Thoracic aorta (tissue), 2 donors: ENCODE results near the gene SMNDC1. TPM values are rescaled to one million over a fixed set of nuclear protein-coding genes. Genes with fewer than 3 reads are reported as not detected.

Experiments
- ATAC-seq: fragments of 150-250 bp; one replicate; pipeline ENCODE4 v1.8.0; 2017; ENCODE audit warnings: low read depth; ENCODE audit not compliant: insufficient number of reproducible peaks, low FRiP score
- DNase-seq: peaks from one replicate; pipeline ENCODE4 v3.0.0-alpha.2; 2020; ENCODE audit warnings: low spot score
- H3K27ac ChIP-seq, 2 donors: fragments of 200-600 bp; sonication (generic); 1 replicate in 1 of 2; 2 replicates in 1 of 2; pipeline ENCODE4 v1.5.1; 2016; ENCODE audit warnings: mild to moderate bottlenecking in 2 of 2, moderate library complexity in 2 of 2
- H3K27me3 ChIP-seq: fragments of 200-600 bp; sonication (generic); replicated peaks from 2 replicates; pipeline ENCODE4 v1.6.0; 2016; ENCODE audit warnings: mild to moderate bottlenecking; ENCODE audit not compliant: insufficient read depth
- H3K36me3 ChIP-seq: fragments of 200-600 bp; sonication (generic); one replicate; pipeline ENCODE4 v1.5.1; 2016
- H3K4me1 ChIP-seq, 2 donors: fragments of 200-600 bp; sonication (generic); 1 replicate in 1 of 2; 2 replicates in 1 of 2; pipeline versions ENCODE4 v1.5.1 to v1.6.0; 2016; ENCODE audit warnings: low read depth in 2 of 2, mild to moderate bottlenecking in 1 of 2; ENCODE audit not compliant: control insufficient read depth in 1 of 2
- H3K4me3 ChIP-seq: fragments of 200-600 bp; sonication (generic); 2 replicates; pipeline ENCODE4 v1.5.1; 2016; ENCODE audit warnings: mild to moderate bottlenecking
- H3K9me3 ChIP-seq: fragments of 200-600 bp; sonication (generic); 2 replicates; pipeline ENCODE4 v1.5.1; 2016
- CTCF ChIP-seq: fragments of 200-600 bp; sonication (generic); IDR thresholded peaks from one replicate; pipeline ENCODE4 v1.5.1; 2019; ENCODE audit warnings: antibody characterized with exemption
- total RNA-seq, 2 donors: library from RNA; depleted of rRNA; stranded (reverse); fragments of >200 nt; gene quantifications; one replicate each; pipeline versions ENCODE4 v1.1.0 to v1.2.3, GENCODE V29; 2016

Gene SMNDC1
- total RNA-seq, 2 donors from 2014 or later, result 7.2 to 18.6 TPM

GRCh38 chr10:110312206-110312605, 7.5 kb upstream of the SMNDC1 start:
- no peaks in the 10 kb centered on the region for H3K36me3 ChIP-seq
- ATAC-seq, result no peak
- no peak for TF ChIP-seq CTCF
- no peaks in the 10 kb centered on the region for H3K4me1 ChIP-seq
- H3K4me3 ChIP-seq, result no peak overlapping the region
- H3K27ac ChIP-seq, result no peak overlapping the region
- no peaks in the 10 kb centered on the region for H3K27me3 ChIP-seq
- DNase-seq, result no peak
- no peaks in the 10 kb centered on the region for H3K9me3 ChIP-seq

GRCh38 chr10:110311357-110311949, 6.7 kb upstream of the SMNDC1 start:
- no peaks in the 10 kb centered on the region for H3K4me1 ChIP-seq
- ATAC-seq, result no peak
- no peak for DNase-seq
- peak; percentile 41 for TF ChIP-seq CTCF
- no peak overlapping the region for H3K27ac ChIP-seq
- no peaks in the 10 kb centered on the region for H3K27me3 ChIP-seq
- H3K36me3 ChIP-seq, result no peaks in the 10 kb centered on the region
- H3K4me3 ChIP-seq, result no peak overlapping the region
- H3K9me3 ChIP-seq, result no peaks in the 10 kb centered on the region

GRCh38 chr10:110310741-110311140, 6.0 kb upstream of the SMNDC1 start:
- ATAC-seq (no peak), DNase-seq (no peak)
- no peak for TF ChIP-seq CTCF
- no peak overlapping the region for H3K4me3 ChIP-seq
- H3K27me3 ChIP-seq, result no peaks in the 10 kb centered on the region
- H3K4me1 ChIP-seq, result peaks cover 0 to 3% of the 10 kb centered on the region in 2 donors
- no peaks in the 10 kb centered on the region for H3K36me3 ChIP-seq
- H3K27ac ChIP-seq, result no peak overlapping the region
- no peaks in the 10 kb centered on the region for H3K9me3 ChIP-seq

- Histone ChIP-seq H3K27ac (no peak overlapping the region), H3K36me3 (no peaks in the 10 kb centered on the region), H3K4me3 (no peak overlapping the region), H3K27me3 (no peaks in the 10 kb centered on the region), H3K4me1 (peaks cover 11 to 16% of the 10 kb centered on the region in 2 donors), H3K9me3 (no peaks in the 10 kb centered on the region)
- ATAC-seq (no peak), DNase-seq (no peak)
- no peak for TF ChIP-seq CTCF
These were observed 3.1 kb upstream of the SMNDC1 start for GRCh38 chr10:110307805-110308204.

GRCh38 chr10:110306452-110306768, 1.7 kb upstream of the SMNDC1 start:
- no peak for ATAC-seq
- Histone ChIP-seq H3K4me1 (peaks cover 25 to 29% of the 10 kb centered on the region in 2 donors), H3K27me3 (no peaks in the 10 kb centered on the region), H3K36me3 (peaks cover 8% of the 10 kb centered on the region), H3K27ac (no peak overlapping the region), H3K4me3 (peak overlapping the region; percentile 59), H3K9me3 (no peaks in the 10 kb centered on the region)
- TF ChIP-seq CTCF, result no peak
- DNase-seq, result no peak
